Measurements from ENCODE around the gene SCPEP1.

The SCPEP1 gene

GRCh38 chr17:57044976-57045867 lies 67.3 kb downstream of the SCPEP1 start:
- peak; percentile 6 for DNase-seq

GRCh38 chr17:57045868-57046704 lies 68.2 kb downstream of the SCPEP1 start:
- no peak for DNase-seq

GRCh38 chr17:57046749-57047148 lies 68.8 kb downstream of the SCPEP1 start:
- peak; percentile 10 for DNase-seq

GRCh38 chr17:57048096-57048495 lies 70.2 kb downstream of the SCPEP1 start:
- no peak for DNase-seq

- DNase-seq = no peak
Observed at GRCh38 chr17:57050306-57050705, 72.4 kb downstream of the SCPEP1 start.

GRCh38 chr17:57051886-57052361 lies 74.0 kb downstream of the SCPEP1 start:
- DNase-seq = no peak

Data from MV-4-11 (cell line).